ENCODE data around the gene RPTOR.

DNA sequence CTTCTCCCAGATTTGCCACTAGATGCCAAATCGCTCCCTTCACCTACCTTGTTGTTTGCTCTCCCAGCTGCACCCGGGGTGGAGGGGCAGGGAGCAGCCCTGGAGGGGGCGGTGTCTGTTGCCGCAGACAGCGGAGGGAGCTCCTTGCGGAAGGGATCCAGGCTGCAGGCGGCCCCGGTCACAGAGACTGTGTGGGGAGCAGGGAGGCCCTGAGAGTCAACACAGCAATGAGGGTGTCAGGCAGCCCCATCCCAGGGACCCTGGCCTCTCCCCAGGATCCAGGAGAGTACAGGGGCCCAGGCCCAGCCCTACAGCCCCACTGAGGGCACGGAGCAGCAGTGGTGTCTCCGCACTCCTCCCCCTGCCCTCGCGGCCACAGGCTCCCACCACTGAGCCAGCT, 396.5 kb downstream of the RPTOR start:
- TF ChIP-seq, protein P1, sequence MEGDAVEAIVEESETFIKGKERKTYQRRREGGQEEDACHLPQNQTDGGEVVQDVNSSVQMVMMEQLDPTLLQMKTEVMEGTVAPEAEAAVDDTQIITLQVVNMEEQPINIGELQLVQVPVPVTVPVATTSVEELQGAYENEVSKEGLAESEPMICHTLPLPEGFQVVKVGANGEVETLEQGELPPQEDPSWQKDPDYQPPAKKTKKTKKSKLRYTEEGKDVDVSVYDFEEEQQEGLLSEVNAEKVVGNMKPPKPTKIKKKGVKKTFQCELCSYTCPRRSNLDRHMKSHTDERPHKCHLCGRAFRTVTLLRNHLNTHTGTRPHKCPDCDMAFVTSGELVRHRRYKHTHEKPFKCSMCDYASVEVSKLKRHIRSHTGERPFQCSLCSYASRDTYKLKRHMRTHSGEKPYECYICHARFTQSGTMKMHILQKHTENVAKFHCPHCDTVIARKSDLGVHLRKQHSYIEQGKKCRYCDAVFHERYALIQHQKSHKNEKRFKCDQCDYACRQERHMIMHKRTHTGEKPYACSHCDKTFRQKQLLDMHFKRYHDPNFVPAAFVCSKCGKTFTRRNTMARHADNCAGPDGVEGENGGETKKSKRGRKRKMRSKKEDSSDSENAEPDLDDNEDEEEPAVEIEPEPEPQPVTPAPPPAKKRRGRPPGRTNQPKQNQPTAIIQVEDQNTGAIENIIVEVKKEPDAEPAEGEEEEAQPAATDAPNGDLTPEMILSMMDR (IDR thresholded peaks at IDR 0.05; ENCODE audit: low read depth, low read length) = no peak
- no peak for TF ChIP-seq EZH2phosphoT487 (IDR thresholded peaks at IDR 0.05; ENCODE audit: low read depth)
